OCI-LY7 (cell line): ENCODE results near the gene RPL36. TPM values are rescaled to one million over a fixed set of nuclear protein-coding genes. Genes with fewer than 3 reads are reported as not detected.

Experiments
- BruUV-seq: library from RNA; stranded (reverse); fragments of 400-500 nt; replicated peaks from 2 replicates; lab custom pipeline; 2021; lab: Mats Ljungman, UMichigan
- CTCF ChIA-PET: fragments of 300-600 bp; sonication (Branson Sonifier 250); formaldehyde crosslinking; loops from one replicate; lab custom pipeline; 2022; ENCODE audit warnings: antibody characterized with exemption; ENCODE audit not compliant: unreplicated experiment; lab: Charles Lee
- POLR2A ChIA-PET: fragments of 300-600 bp; sonication (Branson Sonifier 250); formaldehyde crosslinking; loops from one replicate; lab custom pipeline; 2022; ENCODE audit warnings: antibody characterized with exemption; lab: Charles Lee
- DNase-seq: peaks from one replicate; pipeline ENCODE4 v3.0.0-alpha.2; 2015; ENCODE audit warnings: low spot score
- H2AFZ ChIP-seq: fragments of 200-600 bp; sonication (generic), shearing (Covaris generic); 2 replicates; pipeline ENCODE4 v1.6.1; 2014; ENCODE audit warnings: mild to moderate bottlenecking, antibody characterized with exemption, low read length, moderate library complexity
- H3K27ac ChIP-seq: fragments of 200-600 bp; sonication (generic); 2 replicates; pipeline ENCODE4 v1.5.1; 2014; ENCODE audit warnings: mixed run types, low read depth, mild to moderate bottlenecking, moderate library complexity, low read length, inconsistent platforms; ENCODE audit not compliant: poor library complexity, severe bottlenecking
- H3K36me3 ChIP-seq: fragments of 200-600 bp; sonication (generic); 2 replicates; pipeline ENCODE4 v1.6.1; 2014; ENCODE audit warnings: mild to moderate bottlenecking, antibody characterized with exemption, low read length, moderate library complexity, mixed read lengths; ENCODE audit not compliant: insufficient read depth
- H3K4me1 ChIP-seq: fragments of 200-600 bp; sonication (generic); 2 replicates; pipeline ENCODE4 v1.5.1; 2014; ENCODE audit warnings: mild to moderate bottlenecking, low read length; ENCODE audit not compliant: insufficient read depth, poor library complexity, severe bottlenecking
- H3K4me2 ChIP-seq: fragments of 200-600 bp; sonication (generic); 2 replicates; pipeline ENCODE4 v1.6.1; 2014; ENCODE audit warnings: mild to moderate bottlenecking, low read length
- H3K4me3 ChIP-seq: fragments of 200-600 bp; sonication (generic); 2 replicates; pipeline ENCODE4 v1.5.1; 2014; ENCODE audit warnings: mild to moderate bottlenecking, low read depth, low read length; ENCODE audit not compliant: poor library complexity, severe bottlenecking
- H3K79me2 ChIP-seq: fragments of 200-600 bp; sonication (generic); 2 replicates; pipeline ENCODE4 v1.6.1; 2016; ENCODE audit warnings: low read depth, mild to moderate bottlenecking, low read length, moderate library complexity, mixed read lengths; ENCODE audit not compliant: insufficient read depth
- H3K9me2 ChIP-seq: fragments of 200-600 bp; sonication (generic); 2 replicates; pipeline ENCODE4 v1.6.1; 2016; ENCODE audit warnings: mild to moderate bottlenecking, low read length, mixed read lengths; ENCODE audit not compliant: insufficient read depth
- H3K9me3 ChIP-seq: fragments of 200-600 bp; sonication (generic); 2 replicates; pipeline ENCODE4 v1.6.1; 2014; ENCODE audit warnings: mild to moderate bottlenecking, mixed run types, low read length, mixed read lengths
- H4K20me1 ChIP-seq: fragments of 200-600 bp; sonication (generic); 2 replicates; pipeline ENCODE4 v1.6.1; 2014; ENCODE audit warnings: mild to moderate bottlenecking, antibody characterized with exemption, low read length, moderate library complexity, mixed read lengths; ENCODE audit not compliant: insufficient read depth
- CTCF ChIP-seq: fragments of 200-600 bp; sonication (generic); conservative IDR thresholded peaks from 2 replicates; pipeline ENCODE4 v1.5.1; 2014; ENCODE audit warnings: mild to moderate bottlenecking, antibody characterized with exemption, low read length, moderate library complexity, mixed read lengths
- EZH2phosphoT487 ChIP-seq: fragments of 200-600 bp; sonication (generic); IDR thresholded peaks from 2 replicates; pipeline ENCODE4 v1.6.1; 2018; ENCODE audit warnings: low read depth, borderline replicate concordance, mild to moderate bottlenecking, mixed run types, antibody characterized with exemption, low read length, moderate library complexity, mixed read lengths
- intact Hi-C: fragments of 100-400 bp; cut with micrococcal nuclease; formaldehyde crosslinking; loops from one replicate; pipeline ENCODE4 v1.10.0; 2022; ENCODE audit not compliant: unreplicated experiment
- total RNA-seq, 2 experiments: library from RNA; depleted of rRNA in 1 of 2; stranded (reverse); fragments of >200 nt in 1 of 2; shearing (Covaris generic) in 1 of 2; gene quantifications; 2 replicates each; pipeline ENCODE4 v1.2.3, GENCODE V29; 2014 to 2022

The RPL36 gene
- total RNA-seq, 2 experiments from 2014 or later = 1,257 to 1,936 TPM

- POLR2A ChIA-PET = no interaction called here
- H3K36me3 ChIP-seq = peaks cover 92% of the 10 kb centered on the region
Measured at GRCh38 chr19:5697890-5698634, 8.0 kb downstream of the RPL36 start.

GRCh38 chr19:5698635-5699422 lies 8.7 kb downstream of the RPL36 start:
- no peak for TF ChIP-seq EZH2phosphoT487
- TF ChIP-seq CTCF = no peak
- H3K9me2 ChIP-seq = no peaks in the 10 kb centered on the region
- no peak overlapping the region; the same call in 1 of the 2 replicates for H3K4me2 ChIP-seq
- intact Hi-C loops = no loop called here
- no TSS peak for BruUV-seq
- no peak overlapping the region for H2AFZ ChIP-seq
- DNase-seq = peak; percentile 33
- CTCF ChIA-PET = no interaction called here
- H3K4me1 ChIP-seq = peaks cover 6% of the 10 kb centered on the region
- no peak overlapping the region for H3K4me3 ChIP-seq
- H3K79me2 ChIP-seq = no peaks in the 10 kb centered on the region
- no peaks in the 10 kb centered on the region for H3K9me3 ChIP-seq
- no peaks in the 10 kb centered on the region for H4K20me1 ChIP-seq
- H3K36me3 ChIP-seq = peaks cover 92% of the 10 kb centered on the region
- no peak overlapping the region for H3K27ac ChIP-seq
- POLR2A ChIA-PET = no interaction called here

More at GRCh38 chr19:5697890-5698634, 8.0 kb downstream of the RPL36 start:
- TF ChIP-seq EZH2phosphoT487 (no peak), CTCF (no peak)
- no TSS peak for BruUV-seq
- CTCF ChIA-PET = no interaction called here
- Histone ChIP-seq H4K20me1 (no peaks in the 10 kb centered on the region), H3K4me2 (no peak overlapping the region), H3K9me3 (no peaks in the 10 kb centered on the region), H3K4me1 (peaks cover 6% of the 10 kb centered on the region), H2AFZ (no peak overlapping the region), H3K27ac (no peak overlapping the region), H3K9me2 (no peaks in the 10 kb centered on the region), H3K4me3 (no peak overlapping the region), H3K79me2 (peaks cover 7% of the 10 kb centered on the region; the same call in 1 of the 2 replicates)
- intact Hi-C loops = no loop called here
- no peak for DNase-seq
